Astrocyte of the cerebellum (primary cell): ENCODE data around the gene SLC13A5.
A peak's percentile ranks its signal among the peaks of the same experiment; 100 is the strongest.

Experiments
- DNase-seq: peaks from one replicate; pipeline ENCODE4 v3.0.0-alpha.2; 2011; ENCODE audit warnings: low read depth
- H3K4me3 ChIP-seq: 2 replicates; pipeline ENCODE4 v1.5.1; 2011; ENCODE audit warnings: mild to moderate bottlenecking, low read depth, low read length, moderate library complexity
- CTCF ChIP-seq: IDR thresholded peaks from 2 replicates; pipeline ENCODE4 v1.5.1; 2012; ENCODE audit warnings: low read length, low read depth, moderate library complexity, mild to moderate bottlenecking; ENCODE audit errors: missing control alignments
- in situ Hi-C: cut with HindIII; loops from 2 replicates; pipeline ENCODE4 v1.10.0; 2017; ENCODE audit warnings: low sequenced_read_pairs

SLC13A5 gene

GRCh38 chr17:6639586-6640535 lies 73.3 kb downstream of the SLC13A5 start:
- no peak for DNase-seq
- in situ Hi-C loops: no loop called here
- H3K4me3 ChIP-seq: peak overlapping the region; percentile 91
- TF ChIP-seq CTCF: no peak

- peak overlapping the region; percentile 91 for H3K4me3 ChIP-seq
- no peak for TF ChIP-seq CTCF
- in situ Hi-C loops: no loop called here
- no peak for DNase-seq
Observed at GRCh38 chr17:6639014-6639585, 74.1 kb downstream of the SLC13A5 start.

GRCh38 chr17:6638046-6638908 lies 74.9 kb downstream of the SLC13A5 start:
- TF ChIP-seq CTCF: no peak
- no peak overlapping the region for H3K4me3 ChIP-seq
- in situ Hi-C loops: no loop called here
- DNase-seq: no peak

- in situ Hi-C loops: no loop called here
- DNase-seq: no peak
- TF ChIP-seq CTCF: no peak
- no peak overlapping the region for H3K4me3 ChIP-seq
Observed at GRCh38 chr17:6637458-6637840, 75.7 kb downstream of the SLC13A5 start.

GRCh38 chr17:6636616-6637457 lies 76.3 kb downstream of the SLC13A5 start:
- no peak overlapping the region for H3K4me3 ChIP-seq
- in situ Hi-C loops: no loop called here
- DNase-seq: no peak
- TF ChIP-seq CTCF: no peak
